Endothelial cell (in vitro differentiated cells): ENCODE results near the gene SLC17A7. TPM values are rescaled to one million over a fixed set of nuclear protein-coding genes. Genes with fewer than 3 reads are reported as not detected.
A peak's percentile ranks its signal among the peaks of the same experiment; 100 is the strongest.
"Not testable (repeated sequence)": the region's sequence is repeated elsewhere in the genome, so short reads cannot be mapped to it uniquely, and the experiment has no call there.

Source experiments
- DNase-seq: peaks from one replicate; pipeline ENCODE4 v3.0.0; 2021; ENCODE audit warnings: low spot score
- H3K27ac Mint-ChIP-seq: one replicate; pipeline ENCODE4 v1.8.0; 2021; ENCODE audit warnings: mixed read lengths, inconsistent platforms; ENCODE audit not compliant: unreplicated experiment
- H3K27me3 Mint-ChIP-seq: one replicate; pipeline ENCODE4 v1.8.0; 2021; ENCODE audit warnings: mild to moderate bottlenecking, moderate library complexity, mixed read lengths, inconsistent platforms; ENCODE audit not compliant: unreplicated experiment
- H3K36me3 Mint-ChIP-seq: one replicate; pipeline ENCODE4 v1.8.0; 2021; ENCODE audit warnings: mild to moderate bottlenecking, low read depth, mixed read lengths, inconsistent platforms; ENCODE audit not compliant: unreplicated experiment
- H3K4me1 Mint-ChIP-seq: one replicate; pipeline ENCODE4 v1.8.0; 2021; ENCODE audit warnings: mild to moderate bottlenecking, mixed read lengths, inconsistent platforms; ENCODE audit not compliant: unreplicated experiment
- H3K4me3 Mint-ChIP-seq: one replicate; pipeline ENCODE4 v1.8.0; 2021; ENCODE audit warnings: mild to moderate bottlenecking, mixed read lengths, inconsistent platforms; ENCODE audit not compliant: unreplicated experiment
- H3K9me3 Mint-ChIP-seq: one replicate; pipeline ENCODE4 v1.8.0; 2021; ENCODE audit warnings: mixed read lengths, inconsistent platforms; ENCODE audit not compliant: unreplicated experiment
- CTCF ChIP-seq: fragments of 200-600 bp; sonication (generic); IDR thresholded peaks from one replicate; pipeline ENCODE4 v1.5.0; 2021; ENCODE audit warnings: antibody characterized with exemption; ENCODE audit not compliant: unreplicated experiment
- total RNA-seq: library from RNA; stranded (reverse); fragmentation: NEBNext Ultra II Directional; extraction: Animal tissue kit (Norgen Biotek cat#: 25700); gene quantifications from one replicate; pipeline ENCODE4 v1.2.1, GENCODE V29; 2021; ENCODE audit not compliant: unreplicated experiment

The SLC17A7 gene
- total RNA-seq, 1 donor from 2014 or later: 0.92 TPM

GRCh38 chr19:49474542-49474924 lies 33.2 kb upstream of the SLC17A7 start:
- TF ChIP-seq CTCF: no peak
- Mint-ChIP-seq H3K4me1 (peaks cover 5% of the 10 kb centered on the region), H3K27ac (no peak overlapping the region), H3K9me3 (no peaks in the 10 kb centered on the region), H3K36me3 (no peaks in the 10 kb centered on the region), H3K27me3 (peaks cover 2% of the 10 kb centered on the region), H3K4me3 (no peak overlapping the region)
- DNase-seq: no peak

GRCh38 chr19:49473868-49474541 lies 32.7 kb upstream of the SLC17A7 start, which contains the start of gene FLT3LG:
FLT3LG (plus strand) TSS chr19:49474215; CDS start chr19:49474640, 425 bp downstream.
- H3K36me3 Mint-ChIP-seq: no peaks in the 10 kb centered on the region
- no peaks in the 10 kb centered on the region for H3K9me3 Mint-ChIP-seq
- peaks cover 5% of the 10 kb centered on the region for H3K4me1 Mint-ChIP-seq
- DNase-seq: peak; percentile 66
- TF ChIP-seq CTCF: peak; percentile 99
- H3K4me3 Mint-ChIP-seq: no peak within 1 kb of the TSS
- H3K27me3 Mint-ChIP-seq: peaks cover 2% of the 10 kb centered on the region
- H3K27ac Mint-ChIP-seq: peak within 1 kb of the TSS; percentile 26

GRCh38 chr19:49473501-49473867 lies 32.2 kb upstream of the SLC17A7 start:
- H3K27me3 Mint-ChIP-seq, DNase-seq, H3K4me3 Mint-ChIP-seq, H3K4me1 Mint-ChIP-seq, H3K9me3 Mint-ChIP-seq, H3K36me3 Mint-ChIP-seq: not testable (repeated sequence)
- H3K27ac Mint-ChIP-seq: peak overlapping the region; percentile 26

GRCh38 chr19:49472936-49473335 lies 31.6 kb upstream of the SLC17A7 start:
- TF ChIP-seq CTCF: no peak
- peak overlapping the region; percentile 26 for H3K27ac Mint-ChIP-seq
- H3K9me3 Mint-ChIP-seq: no peaks in the 10 kb centered on the region
- DNase-seq: no peak
- H3K36me3 Mint-ChIP-seq: no peaks in the 10 kb centered on the region
- H3K4me1 Mint-ChIP-seq: peaks cover 5% of the 10 kb centered on the region
- no peak overlapping the region for H3K4me3 Mint-ChIP-seq
- H3K27me3 Mint-ChIP-seq: peaks cover 2% of the 10 kb centered on the region

- Mint-ChIP-seq H3K27ac (no peak overlapping the region), H3K9me3 (no peaks in the 10 kb centered on the region), H3K27me3 (peaks cover 4% of the 10 kb centered on the region), H3K4me1 (peaks cover 5% of the 10 kb centered on the region), H3K36me3 (no peaks in the 10 kb centered on the region), H3K4me3 (no peak overlapping the region)
- no peak for DNase-seq
- no peak for TF ChIP-seq CTCF
Measured at GRCh38 chr19:49470615-49470978, 29.3 kb upstream of the SLC17A7 start.
